Suprapubic skin (tissue), 3 donors: Measurements from ENCODE around the gene TTC28.

Experiments used
- CTCF ChIP-seq, 2 donors: fragments of 200-600 bp in 1 of 2; fragments of 450-650 bp in 1 of 2; sonication (generic) in 1 of 2; IDR thresholded peaks; one replicate each; pipeline ENCODE4 v1.5.1; 2016 to 2019; ENCODE audit warnings: antibody characterized with exemption in 2 of 2, mild to moderate bottlenecking in 1 of 2, moderate library complexity in 1 of 2
- POLR2AphosphoS5 ChIP-seq, 3 donors: sonication (generic); formaldehyde crosslinking; IDR thresholded peaks; one replicate each; pipeline ENCODE4 v1.6.1; 2017; ENCODE audit warnings: antibody characterized with exemption in 3 of 3

GRCh38 chr22:28299753-28300152 is 379.9 kb downstream of the TTC28 start:
- TF ChIP-seq CTCF (IDR thresholded peaks at IDR 0.05) (no peak), POLR2AphosphoS5 (IDR thresholded peaks at IDR 0.05) (no peak)
